Liver (tissue), 3 donors: ENCODE results near the gene MFAP2.

Source experiments
- EGR1 ChIP-seq, 2 donors: IDR thresholded peaks; 2 replicates each; pipeline ENCODE4 v1.6.1; 2016 to 2018; ENCODE audit warnings: antibody characterized with exemption in 2 of 2, low read depth in 2 of 2
- GABPA ChIP-seq, 2 donors: IDR thresholded peaks in 1 of 2; conservative IDR thresholded peaks in 1 of 2; 2 replicates each; pipeline ENCODE4 v1.6.1; 2016; ENCODE audit warnings: antibody characterized with exemption in 2 of 2, mild to moderate bottlenecking in 1 of 2, moderate library complexity in 1 of 2
- HNF4A ChIP-seq, 2 donors: conservative IDR thresholded peaks; 2 replicates each; pipeline ENCODE4 v1.6.1; 2016; ENCODE audit warnings: antibody characterized with exemption in 2 of 2, mild to moderate bottlenecking in 2 of 2
- RAD21 ChIP-seq, 2 donors: IDR thresholded peaks; 2 replicates each; pipeline ENCODE4 v1.6.1; 2016; ENCODE audit warnings: antibody characterized with exemption in 2 of 2, mild to moderate bottlenecking in 2 of 2
- TAF1 ChIP-seq: conservative IDR thresholded peaks from 2 replicates; pipeline ENCODE4 v1.6.1; 2016; ENCODE audit warnings: antibody characterized with exemption, mild to moderate bottlenecking
- YY1 ChIP-seq: IDR thresholded peaks from 2 replicates; pipeline ENCODE4 v1.6.1; 2016; ENCODE audit warnings: antibody characterized with exemption, mild to moderate bottlenecking
- TF ChIP-seq, protein P1 (sequence below): fragments of 150-350 bp; IDR thresholded peaks from 2 replicates; pipeline ENCODE4 v1.5.1; 2017; ENCODE audit warnings: improper control_type of control experiment, low read depth, low read length; ENCODE audit not compliant: missing input control
- TF ChIP-seq, protein P2 (sequence below): IDR thresholded peaks from 2 replicates; pipeline ENCODE4 v1.6.1; 2016; ENCODE audit warnings: antibody characterized with exemption
- TF ChIP-seq, protein P3 (sequence below): IDR thresholded peaks from 2 replicates; pipeline ENCODE4 v1.6.1; 2016; ENCODE audit warnings: antibody characterized with exemption
- TF ChIP-seq, protein P4 (sequence below): IDR thresholded peaks from 2 replicates; pipeline ENCODE4 v1.6.1; 2016; ENCODE audit warnings: antibody characterized with exemption, mild to moderate bottlenecking
- donor health status: healthy.
- donor health status: healthy.

DNA sequence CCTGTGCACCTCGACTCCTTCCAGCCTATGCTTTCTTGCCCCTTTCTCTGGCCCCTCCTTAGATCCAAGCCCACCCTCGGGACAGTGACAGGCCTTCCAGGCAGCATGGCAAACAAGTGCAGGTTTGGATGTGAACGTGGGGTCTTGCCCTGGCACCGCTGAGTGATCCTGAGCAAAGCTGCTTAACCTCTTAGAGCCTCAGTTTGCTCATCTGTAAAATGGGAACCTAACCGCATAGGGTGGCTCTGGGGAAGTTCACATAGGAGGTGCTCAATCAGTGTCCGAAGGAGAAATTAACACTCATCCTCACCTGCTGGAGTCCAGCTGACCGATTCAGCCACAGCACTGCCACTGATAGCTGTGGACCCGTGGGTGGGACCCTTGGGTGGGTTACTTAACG is 7.2 kb downstream of the MFAP2 start:
- TF ChIP-seq, protein P1, sequence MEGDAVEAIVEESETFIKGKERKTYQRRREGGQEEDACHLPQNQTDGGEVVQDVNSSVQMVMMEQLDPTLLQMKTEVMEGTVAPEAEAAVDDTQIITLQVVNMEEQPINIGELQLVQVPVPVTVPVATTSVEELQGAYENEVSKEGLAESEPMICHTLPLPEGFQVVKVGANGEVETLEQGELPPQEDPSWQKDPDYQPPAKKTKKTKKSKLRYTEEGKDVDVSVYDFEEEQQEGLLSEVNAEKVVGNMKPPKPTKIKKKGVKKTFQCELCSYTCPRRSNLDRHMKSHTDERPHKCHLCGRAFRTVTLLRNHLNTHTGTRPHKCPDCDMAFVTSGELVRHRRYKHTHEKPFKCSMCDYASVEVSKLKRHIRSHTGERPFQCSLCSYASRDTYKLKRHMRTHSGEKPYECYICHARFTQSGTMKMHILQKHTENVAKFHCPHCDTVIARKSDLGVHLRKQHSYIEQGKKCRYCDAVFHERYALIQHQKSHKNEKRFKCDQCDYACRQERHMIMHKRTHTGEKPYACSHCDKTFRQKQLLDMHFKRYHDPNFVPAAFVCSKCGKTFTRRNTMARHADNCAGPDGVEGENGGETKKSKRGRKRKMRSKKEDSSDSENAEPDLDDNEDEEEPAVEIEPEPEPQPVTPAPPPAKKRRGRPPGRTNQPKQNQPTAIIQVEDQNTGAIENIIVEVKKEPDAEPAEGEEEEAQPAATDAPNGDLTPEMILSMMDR = no peak
- TF ChIP-seq, protein P2, sequence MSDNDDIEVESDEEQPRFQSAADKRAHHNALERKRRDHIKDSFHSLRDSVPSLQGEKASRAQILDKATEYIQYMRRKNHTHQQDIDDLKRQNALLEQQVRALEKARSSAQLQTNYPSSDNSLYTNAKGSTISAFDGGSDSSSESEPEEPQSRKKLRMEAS = no peak
- no peak for TF ChIP-seq EGR1 (IDR thresholded peaks at IDR 0.05; ENCODE audit: low read depth in 2 of 2)
- TF ChIP-seq, protein P3, sequence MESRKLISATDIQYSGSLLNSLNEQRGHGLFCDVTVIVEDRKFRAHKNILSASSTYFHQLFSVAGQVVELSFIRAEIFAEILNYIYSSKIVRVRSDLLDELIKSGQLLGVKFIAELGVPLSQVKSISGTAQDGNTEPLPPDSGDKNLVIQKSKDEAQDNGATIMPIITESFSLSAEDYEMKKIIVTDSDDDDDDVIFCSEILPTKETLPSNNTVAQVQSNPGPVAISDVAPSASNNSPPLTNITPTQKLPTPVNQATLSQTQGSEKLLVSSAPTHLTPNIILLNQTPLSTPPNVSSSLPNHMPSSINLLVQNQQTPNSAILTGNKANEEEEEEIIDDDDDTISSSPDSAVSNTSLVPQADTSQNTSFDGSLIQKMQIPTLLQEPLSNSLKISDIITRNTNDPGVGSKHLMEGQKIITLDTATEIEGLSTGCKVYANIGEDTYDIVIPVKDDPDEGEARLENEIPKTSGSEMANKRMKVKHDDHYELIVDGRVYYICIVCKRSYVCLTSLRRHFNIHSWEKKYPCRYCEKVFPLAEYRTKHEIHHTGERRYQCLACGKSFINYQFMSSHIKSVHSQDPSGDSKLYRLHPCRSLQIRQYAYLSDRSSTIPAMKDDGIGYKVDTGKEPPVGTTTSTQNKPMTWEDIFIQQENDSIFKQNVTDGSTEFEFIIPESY = no peak
- TF ChIP-seq TAF1 = no peak
- TF ChIP-seq RAD21 (IDR thresholded peaks at IDR 0.05) = no peak
- TF ChIP-seq, protein P4, sequence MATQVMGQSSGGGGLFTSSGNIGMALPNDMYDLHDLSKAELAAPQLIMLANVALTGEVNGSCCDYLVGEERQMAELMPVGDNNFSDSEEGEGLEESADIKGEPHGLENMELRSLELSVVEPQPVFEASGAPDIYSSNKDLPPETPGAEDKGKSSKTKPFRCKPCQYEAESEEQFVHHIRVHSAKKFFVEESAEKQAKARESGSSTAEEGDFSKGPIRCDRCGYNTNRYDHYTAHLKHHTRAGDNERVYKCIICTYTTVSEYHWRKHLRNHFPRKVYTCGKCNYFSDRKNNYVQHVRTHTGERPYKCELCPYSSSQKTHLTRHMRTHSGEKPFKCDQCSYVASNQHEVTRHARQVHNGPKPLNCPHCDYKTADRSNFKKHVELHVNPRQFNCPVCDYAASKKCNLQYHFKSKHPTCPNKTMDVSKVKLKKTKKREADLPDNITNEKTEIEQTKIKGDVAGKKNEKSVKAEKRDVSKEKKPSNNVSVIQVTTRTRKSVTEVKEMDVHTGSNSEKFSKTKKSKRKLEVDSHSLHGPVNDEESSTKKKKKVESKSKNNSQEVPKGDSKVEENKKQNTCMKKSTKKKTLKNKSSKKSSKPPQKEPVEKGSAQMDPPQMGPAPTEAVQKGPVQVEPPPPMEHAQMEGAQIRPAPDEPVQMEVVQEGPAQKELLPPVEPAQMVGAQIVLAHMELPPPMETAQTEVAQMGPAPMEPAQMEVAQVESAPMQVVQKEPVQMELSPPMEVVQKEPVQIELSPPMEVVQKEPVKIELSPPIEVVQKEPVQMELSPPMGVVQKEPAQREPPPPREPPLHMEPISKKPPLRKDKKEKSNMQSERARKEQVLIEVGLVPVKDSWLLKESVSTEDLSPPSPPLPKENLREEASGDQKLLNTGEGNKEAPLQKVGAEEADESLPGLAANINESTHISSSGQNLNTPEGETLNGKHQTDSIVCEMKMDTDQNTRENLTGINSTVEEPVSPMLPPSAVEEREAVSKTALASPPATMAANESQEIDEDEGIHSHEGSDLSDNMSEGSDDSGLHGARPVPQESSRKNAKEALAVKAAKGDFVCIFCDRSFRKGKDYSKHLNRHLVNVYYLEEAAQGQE = no peak
- TF ChIP-seq YY1 = no peak
- no peak for TF ChIP-seq HNF4A (conservative IDR thresholded peaks at IDR 0.05)
- no peak for TF ChIP-seq GABPA (IDR thresholded peaks at IDR 0.05 in 1 of 2, conservative IDR thresholded peaks at IDR 0.05 in 1 of 2)
